Stimulated activated naive CD8-positive, alpha-beta T cell treated with anti-CD3 and anti-CD28 coated beads, Interleukin-15, Interleukin-2, amounts not matched to agents 100 ng/mL and 50 ng/mL, for 24 hours (primary cell): ENCODE results near the gene TH.

Experiments used
- H3K27ac Mint-ChIP-seq: one replicate; pipeline ENCODE4 v1.8.0; 2021; ENCODE audit warnings: mild to moderate bottlenecking, mixed read lengths
- H3K27me3 Mint-ChIP-seq: one replicate; pipeline ENCODE4 v1.8.0; 2021; ENCODE audit warnings: mixed read lengths
- H3K36me3 Mint-ChIP-seq: one replicate; pipeline ENCODE4 v1.8.0; 2021; ENCODE audit warnings: low read depth, mixed read lengths
- H3K4me1 Mint-ChIP-seq: one replicate; pipeline ENCODE4 v1.8.0; 2021; ENCODE audit warnings: low read depth, mixed read lengths
- H3K4me3 Mint-ChIP-seq: one replicate; pipeline ENCODE4 v1.8.0; 2021; ENCODE audit warnings: mild to moderate bottlenecking, mixed read lengths
- H3K9me3 Mint-ChIP-seq: one replicate; pipeline ENCODE4 v1.8.0; 2021; ENCODE audit warnings: mixed read lengths

The TH gene

GRCh38 chr11:2193099-2193887 is 21.7 kb upstream of the TH start:
- Mint-ChIP-seq H3K27ac (no peak overlapping the region), H3K4me1 (no peaks in the 10 kb centered on the region), H3K27me3 (peaks cover 16% of the 10 kb centered on the region), H3K36me3 (no peaks in the 10 kb centered on the region), H3K4me3 (no peak overlapping the region), H3K9me3 (no peaks in the 10 kb centered on the region)

- Mint-ChIP-seq H3K4me3 (no peak overlapping the region), H3K4me1 (no peaks in the 10 kb centered on the region), H3K9me3 (no peaks in the 10 kb centered on the region), H3K27me3 (peaks cover 16% of the 10 kb centered on the region), H3K36me3 (no peaks in the 10 kb centered on the region), H3K27ac (no peak overlapping the region)
Observed at GRCh38 chr11:2192435-2192834, 20.8 kb upstream of the TH start.

GRCh38 chr11:2191883-2192282 is 20.3 kb upstream of the TH start:
- Mint-ChIP-seq H3K36me3 (no peaks in the 10 kb centered on the region), H3K4me3 (no peak overlapping the region), H3K9me3 (no peaks in the 10 kb centered on the region), H3K27me3 (peaks cover 13% of the 10 kb centered on the region), H3K27ac (no peak overlapping the region), H3K4me1 (no peaks in the 10 kb centered on the region)

- Mint-ChIP-seq H3K9me3 (no peaks in the 10 kb centered on the region), H3K4me3 (no peak overlapping the region), H3K4me1 (no peaks in the 10 kb centered on the region), H3K27ac (no peak overlapping the region), H3K36me3 (no peaks in the 10 kb centered on the region), H3K27me3 (peaks cover 4% of the 10 kb centered on the region)
Observed at GRCh38 chr11:2190657-2191471, 19.2 kb upstream of the TH start.

- H3K27ac Mint-ChIP-seq: no peak overlapping the region
- H3K27me3 Mint-ChIP-seq: peaks cover 4% of the 10 kb centered on the region
- no peak overlapping the region for H3K4me3 Mint-ChIP-seq
- H3K4me1 Mint-ChIP-seq: no peaks in the 10 kb centered on the region
- H3K9me3 Mint-ChIP-seq: no peaks in the 10 kb centered on the region
- H3K36me3 Mint-ChIP-seq: no peaks in the 10 kb centered on the region
Observed at GRCh38 chr11:2189938-2190656, 18.5 kb upstream of the TH start.

- Mint-ChIP-seq H3K4me3 (no peak overlapping the region), H3K27me3 (peaks cover 8% of the 10 kb centered on the region), H3K27ac (no peak overlapping the region), H3K36me3 (no peaks in the 10 kb centered on the region), H3K4me1 (no peaks in the 10 kb centered on the region), H3K9me3 (no peaks in the 10 kb centered on the region)
Observed at GRCh38 chr11:2188745-2189144, 17.1 kb upstream of the TH start.

GRCh38 chr11:2187280-2187707 is 15.7 kb upstream of the TH start:
- Mint-ChIP-seq H3K4me1 (no peaks in the 10 kb centered on the region), H3K27me3 (peaks cover 8% of the 10 kb centered on the region), H3K4me3 (no peak overlapping the region), H3K36me3 (no peaks in the 10 kb centered on the region), H3K27ac (no peak overlapping the region), H3K9me3 (no peaks in the 10 kb centered on the region)

GRCh38 chr11:2186669-2187279 is 15.2 kb upstream of the TH start:
- H3K27me3 Mint-ChIP-seq: peaks cover 8% of the 10 kb centered on the region
- no peaks in the 10 kb centered on the region for H3K4me1 Mint-ChIP-seq
- H3K4me3 Mint-ChIP-seq: no peak overlapping the region
- H3K36me3 Mint-ChIP-seq: no peaks in the 10 kb centered on the region
- H3K27ac Mint-ChIP-seq: no peak overlapping the region
- no peaks in the 10 kb centered on the region for H3K9me3 Mint-ChIP-seq

- no peaks in the 10 kb centered on the region for H3K9me3 Mint-ChIP-seq
- H3K27me3 Mint-ChIP-seq: peaks cover 5% of the 10 kb centered on the region
- H3K4me1 Mint-ChIP-seq: no peaks in the 10 kb centered on the region
- no peak overlapping the region for H3K27ac Mint-ChIP-seq
- H3K4me3 Mint-ChIP-seq: no peak overlapping the region
- no peaks in the 10 kb centered on the region for H3K36me3 Mint-ChIP-seq
Observed at GRCh38 chr11:2185324-2186085, 13.9 kb upstream of the TH start.

- Mint-ChIP-seq H3K4me3 (no peak overlapping the region), H3K27me3 (peaks cover 4% of the 10 kb centered on the region), H3K36me3 (no peaks in the 10 kb centered on the region), H3K27ac (no peak overlapping the region), H3K4me1 (no peaks in the 10 kb centered on the region), H3K9me3 (no peaks in the 10 kb centered on the region)
Observed at GRCh38 chr11:2182692-2183474, 11.3 kb upstream of the TH start.

GRCh38 chr11:2182075-2182474 is 10.5 kb upstream of the TH start:
- no peaks in the 10 kb centered on the region for H3K4me1 Mint-ChIP-seq
- no peaks in the 10 kb centered on the region for H3K9me3 Mint-ChIP-seq
- no peaks in the 10 kb centered on the region for H3K36me3 Mint-ChIP-seq

GRCh38 chr11:2180789-2181370 is 9.3 kb upstream of the TH start:
- Mint-ChIP-seq H3K27me3 (peaks cover 4% of the 10 kb centered on the region), H3K4me1 (no peaks in the 10 kb centered on the region), H3K4me3 (no peak overlapping the region), H3K36me3 (no peaks in the 10 kb centered on the region), H3K27ac (no peak overlapping the region), H3K9me3 (no peaks in the 10 kb centered on the region)

More at GRCh38 chr11:2182075-2182474, 10.5 kb upstream of the TH start:
- Mint-ChIP-seq H3K4me3 (no peak overlapping the region), H3K27ac (no peak overlapping the region), H3K27me3 (peaks cover 4% of the 10 kb centered on the region)

- no peak overlapping the region for H3K4me3 Mint-ChIP-seq
- peaks cover 4% of the 10 kb centered on the region for H3K27me3 Mint-ChIP-seq
- no peaks in the 10 kb centered on the region for H3K36me3 Mint-ChIP-seq
- no peaks in the 10 kb centered on the region for H3K9me3 Mint-ChIP-seq
- no peak overlapping the region for H3K27ac Mint-ChIP-seq
- H3K4me1 Mint-ChIP-seq: no peaks in the 10 kb centered on the region
Observed at GRCh38 chr11:2180347-2180746, 8.7 kb upstream of the TH start.
